ENCODE results near the gene VLDLR.
"Not testable (repeated sequence)": the region's sequence is repeated elsewhere in the genome, so short reads cannot be mapped to it uniquely, and the experiment has no call there.

Gene VLDLR

GRCh38 chr9:2664174-2665065 is 42.8 kb downstream of the VLDLR start:
- DNase-seq: no peak

GRCh38 chr9:2666569-2666968 is 45.0 kb downstream of the VLDLR start:
- no peak for DNase-seq

- DNase-seq: no peak
Observed at GRCh38 chr9:2673161-2673560, 51.6 kb downstream of the VLDLR start.

GRCh38 chr9:2674141-2674824 is 52.7 kb downstream of the VLDLR start:
- DNase-seq: no peak

GRCh38 chr9:2675834-2676233 is 54.2 kb downstream of the VLDLR start:
- DNase-seq: no peak

GRCh38 chr9:2676466-2676865 is 54.9 kb downstream of the VLDLR start:
- DNase-seq: no peak

GRCh38 chr9:2677915-2678889 is 56.6 kb downstream of the VLDLR start:
- no peak for DNase-seq

- no peak for DNase-seq
Observed at GRCh38 chr9:2679011-2679410, 57.4 kb downstream of the VLDLR start.

- no peak for DNase-seq
Observed at GRCh38 chr9:2681981-2682380, 60.4 kb downstream of the VLDLR start.

GRCh38 chr9:2686911-2687310 is 65.3 kb downstream of the VLDLR start:
- no peak for DNase-seq

GRCh38 chr9:2688636-2689035 is 67.0 kb downstream of the VLDLR start:
- DNase-seq: no peak

- DNase-seq: no peak
Observed at GRCh38 chr9:2691212-2691611, 69.6 kb downstream of the VLDLR start.

GRCh38 chr9:2691626-2692025 is 70.0 kb downstream of the VLDLR start:
- no peak for DNase-seq

GRCh38 chr9:2693056-2693455 is 71.5 kb downstream of the VLDLR start:
- no peak for DNase-seq

GRCh38 chr9:2697492-2697891 is 75.9 kb downstream of the VLDLR start:
- no peak for DNase-seq

- DNase-seq: no peak
Observed at GRCh38 chr9:2700398-2700797, 78.8 kb downstream of the VLDLR start.

- DNase-seq: no peak
Observed at GRCh38 chr9:2700909-2701550, 79.4 kb downstream of the VLDLR start.

- DNase-seq: no peak
Observed at GRCh38 chr9:2704504-2704903, 82.9 kb downstream of the VLDLR start.

- not testable (repeated sequence) for DNase-seq
Observed at GRCh38 chr9:2707256-2707655, 85.7 kb downstream of the VLDLR start.
